K562 (cell line): ENCODE measurements around the gene LHX3. TPM values are rescaled to one million over a fixed set of nuclear protein-coding genes. Genes with fewer than 3 reads are reported as not detected.

Source experiments
- ARID3B ChIP-seq: fragments of 250-450 bp; sonication (Bioruptor Pico); IDR thresholded peaks from 2 replicates; pipeline ENCODE4 v1.4.0; 2020; ENCODE audit warnings: borderline replicate concordance
- ASH1L ChIP-seq: fragments of 450-650 bp; IDR thresholded peaks from 2 replicates; pipeline ENCODE4 v1.6.1; 2018; ENCODE audit warnings: borderline replicate concordance, mild to moderate bottlenecking, low read depth; ENCODE audit not compliant: partially characterized antibody
- ETV1 ChIP-seq: fragments of 450-650 bp; conservative IDR thresholded peaks from 2 replicates; pipeline ENCODE4 v1.6.1; 2016; ENCODE audit warnings: missing genetic modification characterization, control low read depth, low read depth, missing compliant biosample characterization
- GATAD2A ChIP-seq: fragments of 450-650 bp; IDR thresholded peaks from 2 replicates; pipeline ENCODE4 v1.6.1; 2017
- GATAD2B ChIP-seq: fragments of 450-650 bp; IDR thresholded peaks from 2 replicates; pipeline ENCODE4 v1.6.1; 2017; ENCODE audit warnings: mild to moderate bottlenecking, borderline replicate concordance
- HDAC3 ChIP-seq: fragments of 450-650 bp; IDR thresholded peaks from 2 replicates; pipeline ENCODE4 v1.6.1; 2018; ENCODE audit warnings: borderline replicate concordance, mild to moderate bottlenecking, moderate library complexity; ENCODE audit not compliant: partially characterized antibody
- HMG20A ChIP-seq: fragments of 450-650 bp; formaldehyde crosslinking; conservative IDR thresholded peaks from 2 replicates; pipeline ENCODE4 v1.4.0; 2020; ENCODE audit warnings: mild to moderate bottlenecking, mixed read lengths
- HMG20B ChIP-seq: fragments of 250-450 bp; sonication (Bioruptor Pico); IDR thresholded peaks from 2 replicates; pipeline ENCODE4 v1.5.0; 2021; ENCODE audit warnings: mild to moderate bottlenecking
- HNRNPL ChIP-seq: fragments of 200-400 bp; formaldehyde crosslinking; IDR thresholded peaks from 2 replicates; pipeline ENCODE4 v1.6.1; 2017; ENCODE audit warnings: low read depth, mild to moderate bottlenecking, low read length
- KDM5B ChIP-seq: fragments of 200-600 bp; sonication (generic); IDR thresholded peaks from 2 replicates; pipeline ENCODE4 v1.6.1; 2012; ENCODE audit warnings: low read depth, mild to moderate bottlenecking, moderate library complexity, low read length, control low read depth, inconsistent platforms; ENCODE audit not compliant: insufficient replicate concordance
- MNT ChIP-seq, 2 experiments: fragments of 450-650 bp; conservative IDR thresholded peaks; 2 replicates each; pipeline ENCODE4 v1.6.1; 2017; ENCODE audit warnings: mild to moderate bottlenecking in 2 of 2, moderate library complexity in 2 of 2
- MXI1 ChIP-seq: IDR thresholded peaks from 2 replicates; pipeline ENCODE4 v1.6.1; 2011; ENCODE audit warnings: low read depth, mild to moderate bottlenecking, improper control_type of control experiment, low read length
- RBM22 ChIP-seq: fragments of 200-400 bp; formaldehyde crosslinking; IDR thresholded peaks from 2 replicates; pipeline ENCODE4 v1.6.1; 2018; ENCODE audit warnings: low read length, low read depth; ENCODE audit not compliant: poor library complexity, severe bottlenecking
- SMARCE1 ChIP-seq: fragments of 450-650 bp; IDR thresholded peaks from 2 replicates; pipeline ENCODE4 v1.7.1; 2016; ENCODE audit warnings: mild to moderate bottlenecking
- SMC3 ChIP-seq: conservative IDR thresholded peaks from 2 replicates; pipeline ENCODE4 v1.6.1; 2011; ENCODE audit warnings: low read depth, low read length, improper control_type of control experiment; ENCODE audit not compliant: insufficient read depth
- STAG1 ChIP-seq: sonication (generic); formaldehyde crosslinking; IDR thresholded peaks from 2 replicates; pipeline ENCODE4 v1.5.0; 2020; ENCODE audit warnings: missing genetic modification reagents, borderline replicate concordance
- TFAP4 ChIP-seq: sonication (generic); formaldehyde crosslinking; IDR thresholded peaks from 2 replicates; pipeline ENCODE4 v1.8.0; 2022; ENCODE audit warnings: missing genetic modification reagents, mild to moderate bottlenecking, moderate library complexity, borderline replicate concordance
- ZNF232 ChIP-seq: sonication (generic); formaldehyde crosslinking; IDR thresholded peaks from 2 replicates; pipeline ENCODE4 v1.8.0; 2022; ENCODE audit warnings: mild to moderate bottlenecking, missing genetic modification reagents
- ZNF280A ChIP-seq: fragments of 450-650 bp; IDR thresholded peaks from 2 replicates; pipeline ENCODE4 v1.6.1; 2018; ENCODE audit warnings: mild to moderate bottlenecking, low read depth; ENCODE audit not compliant: partially characterized antibody
- ZNF445 ChIP-seq: fragments of 250-450 bp; sonication (Bioruptor Pico); IDR thresholded peaks from 2 replicates; pipeline ENCODE4 v1.4.0; 2020; ENCODE audit warnings: low read depth, mild to moderate bottlenecking, moderate library complexity
- ZNF695 ChIP-seq: fragments of 450-650 bp; formaldehyde crosslinking; IDR thresholded peaks from 2 replicates; pipeline ENCODE4 v1.4.0; 2020; ENCODE audit warnings: mild to moderate bottlenecking, moderate library complexity
- ZNF79 ChIP-seq: fragments of 250-450 bp; sonication (Bioruptor Pico); IDR thresholded peaks from 2 replicates; pipeline ENCODE4 v1.4.0; 2020; ENCODE audit warnings: low read depth, mild to moderate bottlenecking, moderate library complexity
- polyA plus RNA-seq, 8 experiments: library from polyadenylated mRNA; depleted of rRNA in 4 of 8; stranded (reverse) in 5 of 8; unstranded in 3 of 8; fragments of >200 nt; fragmentation: Nextera tagmentation in 2 of 8; fragmentation: Illumina TruSeq in 1 of 8; extraction: Ambion mirVana in 2 of 8; extraction: Trizol in 1 of 8; gene quantifications; 2 replicates each; pipeline versions ENCODE4 v1.2.1 to v1.2.3, GENCODE V29; 2011 to 2014; ENCODE audit warnings: inconsistent platforms in 1 of 8, missing spikeins in 1 of 8
- total RNA-seq, 7 experiments: library from RNA; depleted of rRNA in 6 of 7; stranded (reverse); fragments of >200 nt in 6 of 7; fragmentation: Illumina TruSeq in 2 of 7; extraction: Trizol in 2 of 7; gene quantifications; 2 replicates each; pipeline versions ENCODE4 v1.2.1 to v1.2.3, GENCODE V29; 2011 to 2021; ENCODE audit warnings: low replicate concordance in 1 of 7

The LHX3 gene
- total and polyA plus RNA-seq, 9 of the 15 experiments (the other 6 are each of a cell fraction or from before 2014, with no cell fraction given) = 0.09 TPM; not detected in 8

- TF ChIP-seq GATAD2B = peak; percentile 27; the same call in 1 of the 2 replicates
- TF ChIP-seq STAG1 = no peak
- TF ChIP-seq HDAC3 = peak; percentile 72
- no peak for TF ChIP-seq GATAD2A
- peak in 1 of 2 experiments; percentile 38; a peak in 1 of 4 replicates for TF ChIP-seq MNT (conservative IDR thresholded peaks at IDR 0.05)
- TF ChIP-seq ZNF280A = no peak
- TF ChIP-seq ZNF232 (CRISPR knock-in tag) = no peak
- TF ChIP-seq HNRNPL = 0 out of 2 replicates have a peak, but pooled peaks have one; percentile 51
- TF ChIP-seq HMG20B (CRISPR knock-in tag) = no peak
- TF ChIP-seq KDM5B = no peak
- TF ChIP-seq RBM22 = no peak
- TF ChIP-seq MXI1 = no peak
- no peak for TF ChIP-seq ZNF79 (CRISPR knock-in tag)
- TF ChIP-seq ARID3B (CRISPR knock-in tag) = no peak
- TF ChIP-seq ETV1 (tag) = no peak
- no peak for TF ChIP-seq ZNF445 (CRISPR knock-in tag)
- TF ChIP-seq TFAP4 (CRISPR knock-in tag) = peak; percentile 81
- no peak for TF ChIP-seq ZNF695 (CRISPR knock-in tag)
- no peak for TF ChIP-seq SMC3
- peak; percentile 60; the same call in 1 of the 2 replicates for TF ChIP-seq SMARCE1
- TF ChIP-seq HMG20A (CRISPR knock-in tag) = no peak
- TF ChIP-seq ASH1L = no peak
Measured at GRCh38 chr9:136237486-136238341, 32.8 kb upstream of the LHX3 start (continued).
